ENCODE results near the gene TBC1D14.

The TBC1D14 gene

DNA sequence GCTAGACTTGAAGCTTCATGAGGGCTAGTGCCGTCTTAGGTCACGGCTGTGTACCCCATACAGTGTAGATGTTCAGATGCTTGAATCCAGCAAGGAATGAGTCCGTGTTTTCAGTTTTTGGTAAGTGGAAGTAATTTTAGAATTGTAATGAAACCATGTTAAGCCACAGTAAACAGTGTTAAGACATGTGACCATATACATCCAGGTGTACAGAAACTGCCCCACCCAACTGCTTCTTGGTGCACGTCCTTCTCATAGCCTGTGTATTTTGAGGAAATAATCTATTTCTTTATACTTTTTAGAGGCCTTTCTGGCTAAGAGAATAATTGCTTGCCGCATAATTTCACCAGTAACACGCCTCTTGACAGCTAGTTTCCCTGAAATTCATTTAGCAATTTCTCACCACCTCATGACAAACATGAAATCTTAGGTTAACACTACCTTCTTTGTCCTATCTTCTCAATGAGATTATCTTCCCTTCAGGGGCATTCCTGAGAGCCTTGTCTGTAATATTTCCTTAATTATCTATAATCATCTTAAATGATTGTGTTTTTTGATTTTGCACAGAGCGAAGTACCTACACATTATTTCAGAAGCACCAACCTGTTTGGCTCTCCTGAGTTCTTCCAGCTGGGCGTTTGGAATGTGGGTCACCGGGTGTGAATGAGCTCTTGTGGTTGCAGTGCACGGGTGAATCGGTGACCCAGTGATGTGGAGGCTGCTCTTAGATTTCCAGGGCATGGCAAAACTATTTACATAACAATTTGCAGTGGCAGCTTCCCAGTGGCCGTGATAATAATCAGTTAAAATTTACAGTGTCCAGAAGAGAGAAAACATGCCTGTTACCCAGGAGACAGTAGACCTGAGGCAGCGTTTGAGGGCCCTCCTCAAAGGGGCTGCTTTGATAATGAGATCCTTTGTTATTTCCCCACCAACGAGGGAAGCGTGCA is 83.4 kb downstream of the TBC1D14 start:
- POLR2A ChIA-PET: no interaction called here
- CTCF ChIA-PET: interaction anchor here (1.2 to 2.2 kb wide), 5 partner anchors 8 to 50 kb away, joined by 3 to 7 read pairs (median 3); partner anchors contain the start of gene TADA2B
- DNase-seq (ENCODE audit: extremely low spot score): no peak
- TF ChIP-seq CTCF (IDR thresholded peaks at IDR 0.05; ENCODE audit: control extremely low read depth, extremely low read depth, low read depth, missing control alignments): no peak

- CTCF ChIA-PET: interaction anchor here (1.0 kb wide), 1 partner anchor 51 kb away, joined by 3 read pairs; no protein-coding TSS in a partner anchor
- POLR2A ChIA-PET: no interaction called here
- no peak for DNase-seq (ENCODE audit: extremely low spot score)
- TF ChIP-seq CTCF (IDR thresholded peaks at IDR 0.05; ENCODE audit: control extremely low read depth, extremely low read depth, low read depth, missing control alignments): no peak
These were observed 86.9 kb downstream of the TBC1D14 start for GRCh38 chr4:6996481-6996880.

DNA sequence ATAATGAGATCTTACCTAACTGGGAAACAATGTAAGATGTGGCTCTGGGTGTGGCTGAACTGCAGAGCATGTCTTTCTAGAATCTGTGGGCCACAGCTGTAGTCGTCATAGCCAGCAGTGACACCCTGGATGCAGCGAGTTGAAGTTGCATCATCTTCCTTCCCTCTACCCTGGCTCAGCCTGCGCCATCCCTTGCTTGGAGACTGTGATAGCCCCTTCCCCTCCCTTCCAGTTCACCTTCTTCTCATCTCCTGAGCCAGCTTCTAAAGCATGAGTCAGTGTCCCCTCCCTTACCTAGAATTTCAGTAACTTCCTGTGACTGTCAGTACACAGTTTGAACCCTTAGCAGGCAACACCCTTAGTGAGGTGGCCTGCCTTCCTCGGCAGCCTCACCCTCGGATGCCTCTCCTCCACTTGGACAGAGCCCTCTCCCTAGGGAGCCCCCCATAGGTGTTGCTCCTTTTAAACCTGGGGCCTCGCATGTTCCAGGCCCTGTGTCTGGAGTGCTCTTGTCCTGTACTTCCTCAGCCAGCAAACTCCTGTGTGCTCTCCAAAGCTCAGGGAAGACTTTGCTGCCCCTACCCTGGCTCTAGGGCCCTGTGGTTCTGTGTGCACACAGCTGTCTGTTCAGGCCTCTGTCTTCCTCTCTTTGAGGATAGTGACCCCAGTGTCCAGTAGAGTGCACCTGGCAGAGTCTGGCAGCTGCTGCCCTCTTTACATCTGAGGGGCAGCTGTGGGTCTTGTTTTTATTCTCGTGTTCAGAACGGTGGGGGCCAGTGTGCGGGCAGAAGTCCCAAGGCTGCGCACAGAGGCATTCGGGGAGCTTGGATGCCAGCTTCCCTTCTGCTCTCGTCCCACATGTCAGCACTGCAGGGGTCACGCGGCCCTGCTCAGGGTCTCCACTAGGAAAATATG is 89.8 kb downstream of the TBC1D14 start:
- ChIA-PET CTCF (interaction anchor here (1.1 to 2.3 kb wide), 5 partner anchors 8 to 126 kb away, joined by 3 to 8 read pairs (median 5); no protein-coding TSS in a partner anchor), POLR2A (no interaction called here)
- TF ChIP-seq CTCF (IDR thresholded peaks at IDR 0.05; ENCODE audit: control extremely low read depth, extremely low read depth, low read depth, missing control alignments): no peak

DNA sequence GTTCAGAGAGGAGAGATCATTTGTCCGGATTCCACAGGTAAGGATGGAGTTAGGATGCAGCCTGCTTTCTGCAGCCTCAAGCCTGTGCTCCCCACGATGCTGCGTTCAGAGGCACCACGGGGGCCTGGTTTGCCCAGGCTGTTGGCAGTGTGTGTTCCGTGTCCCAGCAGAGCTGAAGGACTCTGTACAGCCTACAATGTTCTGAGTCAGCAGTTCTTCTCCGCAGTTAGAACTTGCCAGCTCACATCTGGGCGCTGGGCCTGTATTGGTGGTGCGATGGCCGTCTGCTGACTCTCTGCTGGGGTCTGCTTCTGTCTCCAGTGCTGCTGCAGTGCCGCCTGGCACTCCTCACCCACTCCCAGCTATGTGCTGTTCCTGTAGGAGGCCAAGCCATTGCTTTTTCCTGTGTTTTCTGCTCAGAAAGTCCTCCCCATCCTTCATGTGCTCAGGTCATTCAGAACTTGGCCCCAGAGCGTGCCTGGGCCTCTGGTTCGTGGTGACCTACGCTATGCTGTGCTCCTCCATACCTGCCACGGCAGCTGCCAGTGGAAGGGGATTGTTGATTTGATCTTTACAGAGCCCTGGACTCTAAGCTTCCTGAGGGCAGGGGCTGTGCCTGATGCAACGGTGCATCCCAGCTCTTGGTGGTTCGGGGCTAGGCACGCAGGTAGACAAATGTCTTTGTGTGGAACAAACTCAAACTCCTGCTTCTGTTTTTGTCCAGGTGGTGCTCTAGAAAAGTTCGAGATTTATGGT is 91.0 kb downstream of the TBC1D14 start:
- ChIA-PET CTCF (interaction anchor here (0.7 to 1.3 kb wide), 5 partner anchors 8 to 127 kb away, joined by 3 to 4 read pairs (median 3); partner anchors contain the start of gene TADA2B), POLR2A (no interaction called here)
- DNase-seq (ENCODE audit: extremely low spot score): no peak
- no peak for TF ChIP-seq CTCF (IDR thresholded peaks at IDR 0.05; ENCODE audit: control extremely low read depth, extremely low read depth, low read depth, missing control alignments)

More for the DNA sequence above, 89.8 kb downstream of the TBC1D14 start:
- no peak for DNase-seq (ENCODE audit: extremely low spot score)

DNA sequence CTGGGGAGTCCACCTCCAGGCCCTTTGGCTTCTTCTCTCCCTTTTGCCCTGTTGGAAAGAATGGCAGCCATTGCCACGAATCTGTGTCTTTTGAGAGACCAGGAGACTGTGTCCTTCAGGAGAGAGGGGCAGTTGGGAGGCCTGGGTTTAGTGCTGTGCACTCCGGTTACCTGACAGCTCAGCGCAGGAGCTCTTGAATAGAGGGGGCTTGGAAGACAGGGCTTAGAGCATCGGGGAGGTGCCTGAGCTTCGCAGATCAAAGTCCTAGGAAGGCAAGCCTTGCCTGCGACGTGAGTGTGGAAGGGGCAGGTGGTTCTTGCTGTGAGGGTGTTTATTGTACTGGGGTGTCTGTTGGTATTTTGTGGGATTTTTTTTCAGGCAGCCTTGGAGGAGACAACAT is 91.6 kb downstream of the TBC1D14 start:
- ChIA-PET POLR2A (no interaction called here), CTCF (interaction anchor here (1.0 to 1.3 kb wide), 2 partner anchors 9 to 127 kb away, joined by 3 to 4 read pairs; no protein-coding TSS in a partner anchor)
- DNase-seq (ENCODE audit: extremely low spot score): no peak
- TF ChIP-seq CTCF (IDR thresholded peaks at IDR 0.05; ENCODE audit: control extremely low read depth, extremely low read depth, low read depth, missing control alignments): no peak

Measured in GM10248 (cell line).